COLO668 (cell line): ENCODE results near the gene CTXN1.
A peak's percentile ranks its signal among the peaks of the same experiment; 100 is the strongest.

ENCODE experiments used
- DNase-seq: peaks from one replicate; lab custom pipeline; 2025; ENCODE audit not compliant: unreplicated experiment; lab: John Stamatoyannopoulos, UW

CTXN1 gene

GRCh38 chr19:7915250-7916102 is 10.5 kb downstream of the CTXN1 start:
- no peak for DNase-seq

- no peak for DNase-seq
Measured at GRCh38 chr19:7914598-7915045, 11.3 kb downstream of the CTXN1 start, which contains the start of gene TGFBR3L. Gene TGFBR3L (plus strand): TSS chr19:7914830.

- no peak for DNase-seq
Measured at GRCh38 chr19:7914099-7914498, 11.8 kb downstream of the CTXN1 start.

- DNase-seq, result no peak
Measured at GRCh38 chr19:7913652-7914051, 12.3 kb downstream of the CTXN1 start.

GRCh38 chr19:7912697-7913564 is 13.0 kb downstream of the CTXN1 start:
- DNase-seq, result no peak

GRCh38 chr19:7912144-7912696 is 13.7 kb downstream of the CTXN1 start:
- DNase-seq, result no peak

- DNase-seq, result no peak
Measured at GRCh38 chr19:7911508-7912143, 14.3 kb downstream of the CTXN1 start.

- no peak for DNase-seq
Measured at GRCh38 chr19:7910321-7911161, 15.4 kb downstream of the CTXN1 start.

GRCh38 chr19:7909471-7910067 is 16.4 kb downstream of the CTXN1 start:
- no peak for DNase-seq

GRCh38 chr19:7908742-7909461 is 17.0 kb downstream of the CTXN1 start:
- DNase-seq, result no peak

GRCh38 chr19:7908078-7908699 is 17.7 kb downstream of the CTXN1 start:
- DNase-seq, result no peak

- DNase-seq, result no peak
Measured at GRCh38 chr19:7907544-7907943, 18.4 kb downstream of the CTXN1 start.

GRCh38 chr19:7907122-7907521 is 18.8 kb downstream of the CTXN1 start:
- no peak for DNase-seq

GRCh38 chr19:7905859-7906258 is 20.1 kb downstream of the CTXN1 start:
- DNase-seq, result no peak

GRCh38 chr19:7905268-7905667 is 20.7 kb downstream of the CTXN1 start:
- no peak for DNase-seq

GRCh38 chr19:7904074-7905020 is 21.6 kb downstream of the CTXN1 start:
- peak; percentile 71 for DNase-seq

- DNase-seq, result peak; percentile 99
Measured at GRCh38 chr19:7903244-7904073, 22.5 kb downstream of the CTXN1 start, which contains the start of gene MAP2K7. Gene MAP2K7 (plus strand): TSS chr19:7903877. CDS start chr19:7903945, 68 bp downstream.
